ENCODE results near the gene SASH3.

The SASH3 gene

GRCh38 chrX:129818123-129818522 is 38.4 kb downstream of the SASH3 start:
- in situ Hi-C loops (cut with MboI; ENCODE audit: low sequenced_read_pairs, unreplicated experiment): no loop called here
- TF ChIP-seq, protein P1, sequence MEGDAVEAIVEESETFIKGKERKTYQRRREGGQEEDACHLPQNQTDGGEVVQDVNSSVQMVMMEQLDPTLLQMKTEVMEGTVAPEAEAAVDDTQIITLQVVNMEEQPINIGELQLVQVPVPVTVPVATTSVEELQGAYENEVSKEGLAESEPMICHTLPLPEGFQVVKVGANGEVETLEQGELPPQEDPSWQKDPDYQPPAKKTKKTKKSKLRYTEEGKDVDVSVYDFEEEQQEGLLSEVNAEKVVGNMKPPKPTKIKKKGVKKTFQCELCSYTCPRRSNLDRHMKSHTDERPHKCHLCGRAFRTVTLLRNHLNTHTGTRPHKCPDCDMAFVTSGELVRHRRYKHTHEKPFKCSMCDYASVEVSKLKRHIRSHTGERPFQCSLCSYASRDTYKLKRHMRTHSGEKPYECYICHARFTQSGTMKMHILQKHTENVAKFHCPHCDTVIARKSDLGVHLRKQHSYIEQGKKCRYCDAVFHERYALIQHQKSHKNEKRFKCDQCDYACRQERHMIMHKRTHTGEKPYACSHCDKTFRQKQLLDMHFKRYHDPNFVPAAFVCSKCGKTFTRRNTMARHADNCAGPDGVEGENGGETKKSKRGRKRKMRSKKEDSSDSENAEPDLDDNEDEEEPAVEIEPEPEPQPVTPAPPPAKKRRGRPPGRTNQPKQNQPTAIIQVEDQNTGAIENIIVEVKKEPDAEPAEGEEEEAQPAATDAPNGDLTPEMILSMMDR (IDR thresholded peaks at IDR 0.05; ENCODE audit: borderline replicate concordance, control extremely low read depth, extremely low read depth, insufficient read depth, missing control alignments): no peak
- no peak for DNase-seq (ENCODE audit: low spot score)

DNA sequence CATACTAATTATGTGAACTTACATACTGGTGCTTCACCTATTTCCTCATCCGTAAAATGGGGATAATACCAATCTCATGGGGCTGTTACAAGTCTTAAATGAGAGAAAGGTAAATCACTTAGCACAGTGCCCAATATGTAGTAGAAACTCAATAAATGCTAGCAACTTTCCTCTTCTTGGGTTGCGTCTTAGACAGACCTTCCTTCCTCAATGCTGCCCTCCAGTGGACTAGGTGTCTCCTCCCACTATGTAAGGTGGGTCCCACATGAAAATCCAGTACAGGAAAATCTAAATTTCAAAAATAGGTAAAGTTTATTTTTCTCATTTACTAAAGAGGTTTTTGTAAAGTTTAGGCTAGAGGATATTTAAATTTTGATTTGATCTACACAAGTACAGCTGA is 43.4 kb downstream of the SASH3 start:
- in situ Hi-C loops (cut with MboI; ENCODE audit: low sequenced_read_pairs, unreplicated experiment): no loop called here
- DNase-seq (ENCODE audit: low spot score): peak; percentile 51
- TF ChIP-seq, protein P1 (IDR thresholded peaks at IDR 0.05; ENCODE audit: borderline replicate concordance, control extremely low read depth, extremely low read depth, insufficient read depth, missing control alignments): peak; percentile 42

DNA sequence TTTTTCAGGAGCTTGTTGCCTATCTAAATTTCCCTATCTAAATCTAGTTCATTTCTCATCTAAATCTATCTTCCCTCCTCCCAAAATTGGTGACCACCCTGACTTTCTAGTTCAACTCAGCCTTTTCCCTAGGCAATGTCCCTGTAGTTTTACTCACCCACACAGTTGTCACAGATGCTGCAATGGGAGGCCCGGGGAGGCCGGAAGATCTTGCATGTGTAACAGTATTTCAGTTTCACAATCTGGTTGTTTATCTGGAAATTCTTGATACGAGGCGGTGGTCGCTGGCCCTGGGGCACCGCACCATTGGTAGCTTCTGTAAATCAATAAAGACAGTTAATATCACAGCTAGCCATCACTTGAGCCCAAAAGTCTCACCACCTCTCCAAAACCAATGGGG is 43.8 kb downstream of the SASH3 start:
- no peak for DNase-seq (ENCODE audit: low spot score)
- in situ Hi-C loops (cut with MboI; ENCODE audit: low sequenced_read_pairs, unreplicated experiment): no loop called here
- TF ChIP-seq, protein P1 (IDR thresholded peaks at IDR 0.05; ENCODE audit: borderline replicate concordance, control extremely low read depth, extremely low read depth, insufficient read depth, missing control alignments): no peak

DNA sequence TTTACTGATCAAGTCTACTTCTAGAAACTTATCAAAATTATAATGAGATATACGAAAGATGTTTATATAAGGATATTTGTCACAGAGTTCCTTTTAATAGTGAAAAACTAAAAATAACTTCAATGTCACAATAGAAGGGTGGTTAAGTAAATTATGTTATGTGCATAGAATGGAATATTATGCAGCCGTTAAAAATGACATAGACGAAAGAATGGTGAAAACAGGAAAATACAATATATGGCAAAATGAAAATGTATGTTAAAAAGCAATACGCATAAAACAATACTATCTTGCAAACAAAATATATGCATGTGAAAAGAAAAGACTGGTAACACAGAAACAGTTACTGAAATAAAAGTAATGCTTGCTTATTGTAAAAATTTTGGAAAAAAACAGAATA is 44.9 kb downstream of the SASH3 start:
- in situ Hi-C loops (cut with MboI; ENCODE audit: low sequenced_read_pairs, unreplicated experiment): no loop called here
- TF ChIP-seq, protein P1 (IDR thresholded peaks at IDR 0.05; ENCODE audit: borderline replicate concordance, control extremely low read depth, extremely low read depth, insufficient read depth, missing control alignments): no peak
- DNase-seq (ENCODE audit: low spot score): no peak

GRCh38 chrX:129825746-129826505 is 46.2 kb downstream of the SASH3 start:
- in situ Hi-C loops (cut with MboI; ENCODE audit: low sequenced_read_pairs, unreplicated experiment): no loop called here
- DNase-seq (ENCODE audit: low spot score): no peak
- TF ChIP-seq, protein P1 (IDR thresholded peaks at IDR 0.05; ENCODE audit: borderline replicate concordance, control extremely low read depth, extremely low read depth, insufficient read depth, missing control alignments): no peak

DNA sequence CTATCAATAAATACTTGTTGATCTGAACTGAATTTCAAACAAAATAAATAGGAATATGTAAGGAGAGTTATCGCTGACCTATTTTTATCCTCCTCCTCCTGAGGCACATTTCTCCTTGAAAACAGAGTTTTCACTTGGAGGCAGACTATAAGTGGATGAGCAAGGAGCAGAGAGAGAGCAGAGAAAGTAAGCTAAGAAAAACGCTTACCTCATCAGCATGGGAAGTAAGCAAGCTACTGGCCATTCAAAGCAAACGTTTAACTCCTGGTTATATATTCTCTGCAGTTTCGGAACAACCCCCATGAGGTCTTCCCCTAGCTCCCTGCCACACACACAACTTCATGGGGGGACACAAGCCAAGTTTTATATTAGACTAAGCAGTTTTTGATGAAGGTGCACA is 50.7 kb downstream of the SASH3 start:
- TF ChIP-seq, protein P1 (IDR thresholded peaks at IDR 0.05; ENCODE audit: borderline replicate concordance, control extremely low read depth, extremely low read depth, insufficient read depth, missing control alignments): no peak
- no peak for DNase-seq (ENCODE audit: low spot score)
- in situ Hi-C loops (cut with MboI; ENCODE audit: low sequenced_read_pairs, unreplicated experiment): no loop called here

All from GM13976 (cell line).